Measurements from ENCODE around the gene SCAMP4.
"Not testable (repeated sequence)": the region's sequence is repeated elsewhere in the genome, so short reads cannot be mapped to it uniquely, and the experiment has no call there.

DNA sequence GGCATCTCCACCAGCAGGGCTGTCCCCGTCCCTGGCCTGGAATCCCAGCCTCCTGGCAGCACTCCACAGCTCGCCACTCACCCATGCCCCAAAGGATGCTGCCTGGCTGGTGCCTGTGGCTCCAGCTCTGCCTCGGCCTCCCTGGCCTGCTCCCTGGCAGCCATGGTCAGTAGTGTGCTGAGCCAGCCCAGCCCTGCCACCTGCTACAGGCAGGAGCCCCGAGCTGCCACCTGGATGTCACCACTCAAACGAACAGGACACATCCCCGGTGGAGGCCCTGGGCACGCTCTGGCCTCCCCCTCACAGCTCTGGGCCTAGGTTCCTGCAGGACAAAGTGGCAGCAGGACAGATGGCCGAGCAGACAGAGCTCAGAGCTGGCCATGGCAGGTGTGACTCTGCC is 26.6 kb upstream of the SCAMP4 start:
- TF ChIP-seq, protein P1, sequence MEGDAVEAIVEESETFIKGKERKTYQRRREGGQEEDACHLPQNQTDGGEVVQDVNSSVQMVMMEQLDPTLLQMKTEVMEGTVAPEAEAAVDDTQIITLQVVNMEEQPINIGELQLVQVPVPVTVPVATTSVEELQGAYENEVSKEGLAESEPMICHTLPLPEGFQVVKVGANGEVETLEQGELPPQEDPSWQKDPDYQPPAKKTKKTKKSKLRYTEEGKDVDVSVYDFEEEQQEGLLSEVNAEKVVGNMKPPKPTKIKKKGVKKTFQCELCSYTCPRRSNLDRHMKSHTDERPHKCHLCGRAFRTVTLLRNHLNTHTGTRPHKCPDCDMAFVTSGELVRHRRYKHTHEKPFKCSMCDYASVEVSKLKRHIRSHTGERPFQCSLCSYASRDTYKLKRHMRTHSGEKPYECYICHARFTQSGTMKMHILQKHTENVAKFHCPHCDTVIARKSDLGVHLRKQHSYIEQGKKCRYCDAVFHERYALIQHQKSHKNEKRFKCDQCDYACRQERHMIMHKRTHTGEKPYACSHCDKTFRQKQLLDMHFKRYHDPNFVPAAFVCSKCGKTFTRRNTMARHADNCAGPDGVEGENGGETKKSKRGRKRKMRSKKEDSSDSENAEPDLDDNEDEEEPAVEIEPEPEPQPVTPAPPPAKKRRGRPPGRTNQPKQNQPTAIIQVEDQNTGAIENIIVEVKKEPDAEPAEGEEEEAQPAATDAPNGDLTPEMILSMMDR (IDR thresholded peaks at IDR 0.05 in 2 of 3, conservative IDR thresholded peaks at IDR 0.05 in 1 of 3; ENCODE audit: borderline replicate concordance in 1 of 3, insufficient read depth in 1 of 3, low read depth in 2 of 3, low read length in 2 of 3): not testable (repeated sequence)
- not testable (repeated sequence) for TF ChIP-seq POLR2AphosphoS5 (IDR thresholded peaks at IDR 0.05; ENCODE audit: low read depth, low read length); ELF1 (IDR thresholded peaks at IDR 0.05; ENCODE audit: borderline replicate concordance, low read depth); CBX3 (IDR thresholded peaks at IDR 0.05; ENCODE audit: low read depth); POLR2A (IDR thresholded peaks at IDR 0.05; ENCODE audit: borderline replicate concordance, extremely low read depth, insufficient read depth, insufficient read length); RAD21 (IDR thresholded peaks at IDR 0.05; ENCODE audit: low read depth)
- TF ChIP-seq, protein P2, sequence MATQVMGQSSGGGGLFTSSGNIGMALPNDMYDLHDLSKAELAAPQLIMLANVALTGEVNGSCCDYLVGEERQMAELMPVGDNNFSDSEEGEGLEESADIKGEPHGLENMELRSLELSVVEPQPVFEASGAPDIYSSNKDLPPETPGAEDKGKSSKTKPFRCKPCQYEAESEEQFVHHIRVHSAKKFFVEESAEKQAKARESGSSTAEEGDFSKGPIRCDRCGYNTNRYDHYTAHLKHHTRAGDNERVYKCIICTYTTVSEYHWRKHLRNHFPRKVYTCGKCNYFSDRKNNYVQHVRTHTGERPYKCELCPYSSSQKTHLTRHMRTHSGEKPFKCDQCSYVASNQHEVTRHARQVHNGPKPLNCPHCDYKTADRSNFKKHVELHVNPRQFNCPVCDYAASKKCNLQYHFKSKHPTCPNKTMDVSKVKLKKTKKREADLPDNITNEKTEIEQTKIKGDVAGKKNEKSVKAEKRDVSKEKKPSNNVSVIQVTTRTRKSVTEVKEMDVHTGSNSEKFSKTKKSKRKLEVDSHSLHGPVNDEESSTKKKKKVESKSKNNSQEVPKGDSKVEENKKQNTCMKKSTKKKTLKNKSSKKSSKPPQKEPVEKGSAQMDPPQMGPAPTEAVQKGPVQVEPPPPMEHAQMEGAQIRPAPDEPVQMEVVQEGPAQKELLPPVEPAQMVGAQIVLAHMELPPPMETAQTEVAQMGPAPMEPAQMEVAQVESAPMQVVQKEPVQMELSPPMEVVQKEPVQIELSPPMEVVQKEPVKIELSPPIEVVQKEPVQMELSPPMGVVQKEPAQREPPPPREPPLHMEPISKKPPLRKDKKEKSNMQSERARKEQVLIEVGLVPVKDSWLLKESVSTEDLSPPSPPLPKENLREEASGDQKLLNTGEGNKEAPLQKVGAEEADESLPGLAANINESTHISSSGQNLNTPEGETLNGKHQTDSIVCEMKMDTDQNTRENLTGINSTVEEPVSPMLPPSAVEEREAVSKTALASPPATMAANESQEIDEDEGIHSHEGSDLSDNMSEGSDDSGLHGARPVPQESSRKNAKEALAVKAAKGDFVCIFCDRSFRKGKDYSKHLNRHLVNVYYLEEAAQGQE (IDR thresholded peaks at IDR 0.05; ENCODE audit: low read depth): not testable (repeated sequence)
- TF ChIP-seq, protein P3, sequence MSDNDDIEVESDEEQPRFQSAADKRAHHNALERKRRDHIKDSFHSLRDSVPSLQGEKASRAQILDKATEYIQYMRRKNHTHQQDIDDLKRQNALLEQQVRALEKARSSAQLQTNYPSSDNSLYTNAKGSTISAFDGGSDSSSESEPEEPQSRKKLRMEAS (IDR thresholded peaks at IDR 0.05): not testable (repeated sequence)

All from HCT116 (cell line).